Prostate gland (tissue), 2 donors: ENCODE data around the gene TCP11L2. TPM values are rescaled to one million over a fixed set of nuclear protein-coding genes. Genes with fewer than 3 reads are reported as not detected.
A peak's percentile ranks its signal among the peaks of the same experiment; 100 is the strongest.

Experiments used
- DNase-seq: peaks from one replicate; pipeline ENCODE4 v3.0.0-alpha.2; 2019; ENCODE audit warnings: low spot score
- H3K27ac ChIP-seq, 2 donors: fragments of 200-600 bp; sonication (generic); 2 replicates each; pipeline ENCODE4 v1.5.1; 2017 to 2019
- H3K27me3 ChIP-seq: fragments of 200-600 bp; sonication (generic); replicated peaks from 2 replicates; pipeline ENCODE4 v1.5.1; 2019; ENCODE audit not compliant: insufficient read depth
- H3K36me3 ChIP-seq, 2 donors: fragments of 200-600 bp; sonication (generic); 1 replicate in 1 of 2; 2 replicates in 1 of 2; pipeline versions ENCODE4 v1.5.1 to v1.8.1; 2017 to 2019
- H3K4me1 ChIP-seq: fragments of 200-600 bp; sonication (generic); replicated peaks from 2 replicates; pipeline ENCODE4 v1.5.1; 2019
- H3K4me3 ChIP-seq, 2 donors: fragments of 200-600 bp; sonication (generic); 2 replicates each; pipeline ENCODE4 v1.5.1; 2017 to 2019
- H3K9me3 ChIP-seq: fragments of 200-600 bp; sonication (generic); 2 replicates; pipeline ENCODE4 v1.5.1; 2017
- POLR2A ChIP-seq: fragments of 450-650 bp; IDR thresholded peaks from one replicate; pipeline ENCODE4 v1.6.1; 2016; ENCODE audit warnings: antibody characterized with exemption, mild to moderate bottlenecking
- POLR2AphosphoS5 ChIP-seq: sonication (generic); formaldehyde crosslinking; IDR thresholded peaks from one replicate; pipeline ENCODE4 v1.6.1; 2017; ENCODE audit warnings: antibody characterized with exemption
- WGBS: methylation state at CpG from one replicate; pipeline ENCODE4 v1.1.5; 2018; 5-methylcytosine and 5-hydroxymethylcytosine counted together
- intact Hi-C: fragments of 100-400 bp; cut with DNase I; formaldehyde crosslinking; loops from one replicate; pipeline ENCODE4 v1.14.2; 2022
- total RNA-seq, 2 donors: library from RNA; depleted of rRNA; stranded (reverse); fragments of >200 nt; gene quantifications; one replicate each; pipeline ENCODE4 v1.1.0, GENCODE V29; 2016
- TF ChIP-seq, protein P1 (sequence below), 4 experiments: fragments of 200-600 bp in 2 of 4; fragments of 450-650 bp in 2 of 4; sonication (generic) in 2 of 4; IDR thresholded peaks; 1 replicate in 3 of 4; 2 replicates in 1 of 4; pipeline ENCODE4 v1.5.1; 2016 to 2019; ENCODE audit warnings: antibody characterized with exemption in 4 of 4, mild to moderate bottlenecking in 2 of 4, moderate library complexity in 2 of 4

Gene TCP11L2
- total RNA-seq, 2 donors from 2014 or later = 20.0 to 30.6 TPM

GRCh38 chr12:106276032-106276740 lies 26.3 kb upstream of the TCP11L2 start:
- no peaks in the 10 kb centered on the region for H3K27me3 ChIP-seq
- DNase-seq = no peak
- intact Hi-C loops = no loop called here
- H3K36me3 ChIP-seq = no peaks in the 10 kb centered on the region
- no peaks in the 10 kb centered on the region for H3K9me3 ChIP-seq
- H3K4me1 ChIP-seq = peaks cover 5% of the 10 kb centered on the region
- WGBS = 86% methylated on average over 4 of the region's 4 CpGs
- TF ChIP-seq, protein P1, sequence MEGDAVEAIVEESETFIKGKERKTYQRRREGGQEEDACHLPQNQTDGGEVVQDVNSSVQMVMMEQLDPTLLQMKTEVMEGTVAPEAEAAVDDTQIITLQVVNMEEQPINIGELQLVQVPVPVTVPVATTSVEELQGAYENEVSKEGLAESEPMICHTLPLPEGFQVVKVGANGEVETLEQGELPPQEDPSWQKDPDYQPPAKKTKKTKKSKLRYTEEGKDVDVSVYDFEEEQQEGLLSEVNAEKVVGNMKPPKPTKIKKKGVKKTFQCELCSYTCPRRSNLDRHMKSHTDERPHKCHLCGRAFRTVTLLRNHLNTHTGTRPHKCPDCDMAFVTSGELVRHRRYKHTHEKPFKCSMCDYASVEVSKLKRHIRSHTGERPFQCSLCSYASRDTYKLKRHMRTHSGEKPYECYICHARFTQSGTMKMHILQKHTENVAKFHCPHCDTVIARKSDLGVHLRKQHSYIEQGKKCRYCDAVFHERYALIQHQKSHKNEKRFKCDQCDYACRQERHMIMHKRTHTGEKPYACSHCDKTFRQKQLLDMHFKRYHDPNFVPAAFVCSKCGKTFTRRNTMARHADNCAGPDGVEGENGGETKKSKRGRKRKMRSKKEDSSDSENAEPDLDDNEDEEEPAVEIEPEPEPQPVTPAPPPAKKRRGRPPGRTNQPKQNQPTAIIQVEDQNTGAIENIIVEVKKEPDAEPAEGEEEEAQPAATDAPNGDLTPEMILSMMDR (IDR thresholded peaks at IDR 0.05) = no peak
- TF ChIP-seq POLR2AphosphoS5 (no peak), POLR2A (no peak)
- H3K27ac ChIP-seq = no peak overlapping the region
- H3K4me3 ChIP-seq = no peak overlapping the region

DNA sequence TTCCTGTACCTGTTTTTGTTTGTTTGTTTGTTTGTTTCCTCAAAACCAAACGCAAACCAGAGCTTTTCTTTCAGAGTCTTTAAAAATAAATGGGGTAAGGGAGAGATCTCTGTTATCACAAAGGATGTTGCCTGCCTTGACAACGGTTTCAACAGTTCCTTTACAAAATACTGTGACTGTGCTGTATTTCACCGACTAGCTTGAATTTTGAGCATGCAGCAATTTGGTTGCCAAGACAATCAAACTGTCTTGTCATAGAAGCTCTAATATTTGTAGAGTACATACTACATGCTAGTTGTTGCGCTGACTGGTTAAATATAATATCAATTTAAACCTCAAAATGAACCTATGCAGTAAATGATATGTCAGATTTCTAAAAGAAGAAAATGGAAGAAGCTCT lies 22.4 kb upstream of the TCP11L2 start:
- Histone ChIP-seq H3K27me3 (no peaks in the 10 kb centered on the region), H3K36me3 (no peaks in the 10 kb centered on the region), H3K27ac (no peak overlapping the region), H3K4me1 (peaks cover 3% of the 10 kb centered on the region), H3K4me3 (no peak overlapping the region), H3K9me3 (no peaks in the 10 kb centered on the region)
- no peak for DNase-seq
- 62% methylated on average over 4 of the region's 4 CpGs for WGBS
- no peak for TF ChIP-seq POLR2A
- no peak for TF ChIP-seq POLR2AphosphoS5
- TF ChIP-seq, protein P1 (IDR thresholded peaks at IDR 0.05) = no peak
- intact Hi-C loops = loop anchor here (5.0 kb wide), 1 partner anchor 53 kb away; no protein-coding TSS in a partner anchor

DNA sequence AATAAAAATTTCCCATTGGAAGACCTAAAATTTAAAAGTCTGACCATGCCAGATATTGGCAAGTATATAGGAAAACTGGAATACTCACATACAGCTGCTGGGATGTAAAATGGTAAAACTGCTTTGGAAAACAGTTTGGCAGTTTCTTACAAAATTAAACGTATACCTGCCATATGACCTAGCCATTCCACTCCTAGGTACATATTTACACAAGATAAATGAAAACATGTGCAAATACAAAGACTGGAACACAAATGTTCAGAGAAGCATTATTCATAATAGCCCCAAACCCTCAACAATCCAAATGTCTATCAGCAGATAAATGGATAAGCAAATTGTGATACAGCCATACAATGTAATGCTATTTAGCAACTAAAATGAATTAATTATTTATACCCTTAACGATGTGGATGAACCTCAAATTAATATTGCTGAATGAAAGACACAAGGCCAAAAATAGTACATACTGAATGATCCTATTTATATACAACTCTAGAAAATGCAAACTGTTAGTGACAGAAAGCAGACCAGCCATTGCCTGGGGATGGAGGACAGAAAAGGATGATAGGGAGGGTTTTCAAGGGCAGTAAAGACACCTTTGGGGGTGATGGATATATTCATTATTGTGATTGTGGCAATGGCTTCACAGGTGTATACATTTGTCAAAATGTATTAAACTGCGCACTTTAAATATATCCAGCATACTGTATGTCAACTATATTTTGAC lies 21.3 kb upstream of the TCP11L2 start:
- no peak for TF ChIP-seq POLR2A
- no peaks in the 10 kb centered on the region for H3K36me3 ChIP-seq
- WGBS = 61% methylated on average over 3 of the region's 3 CpGs
- no peak for DNase-seq
- no peak overlapping the region for H3K4me3 ChIP-seq
- H3K27me3 ChIP-seq = no peaks in the 10 kb centered on the region
- intact Hi-C loops = loop anchor here (5.0 kb wide), 1 partner anchor 54 kb away; no protein-coding TSS in a partner anchor
- H3K9me3 ChIP-seq = no peaks in the 10 kb centered on the region
- H3K27ac ChIP-seq = no peak overlapping the region
- no peaks in the 10 kb centered on the region for H3K4me1 ChIP-seq

DNA sequence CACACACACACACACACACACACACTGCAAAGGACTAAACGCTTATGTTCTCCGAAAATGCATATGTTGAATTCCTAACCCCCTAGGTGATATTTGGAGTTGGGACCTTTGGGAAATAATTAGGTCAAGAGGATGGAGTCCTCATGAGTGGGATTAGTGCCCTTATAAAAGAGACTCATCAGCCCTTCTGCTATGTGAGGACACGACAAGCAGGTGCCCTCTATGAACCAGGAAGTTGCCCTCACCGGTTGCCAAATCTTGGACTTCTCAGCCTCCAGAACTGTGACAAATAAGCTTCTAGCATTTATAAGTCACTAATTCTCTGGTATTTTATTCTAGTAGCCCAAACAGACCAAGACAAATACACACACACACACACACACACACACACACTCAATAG lies 20.7 kb upstream of the TCP11L2 start:
- Histone ChIP-seq H3K36me3 (no peaks in the 10 kb centered on the region), H3K4me3 (no peak overlapping the region), H3K27ac (no peak overlapping the region), H3K4me1 (no peaks in the 10 kb centered on the region), H3K9me3 (no peaks in the 10 kb centered on the region), H3K27me3 (no peaks in the 10 kb centered on the region)
- intact Hi-C loops = loop anchor here (5.0 kb wide), 1 partner anchor 55 kb away; no protein-coding TSS in a partner anchor
- 91% methylated on average over 4 of the region's 4 CpGs for WGBS
- no peak for DNase-seq
- TF ChIP-seq POLR2A (no peak), POLR2AphosphoS5 (no peak)
- TF ChIP-seq, protein P1 (IDR thresholded peaks at IDR 0.05) = no peak

- no peak overlapping the region for H3K27ac ChIP-seq
- no peaks in the 10 kb centered on the region for H3K4me1 ChIP-seq
- no peaks in the 10 kb centered on the region for H3K27me3 ChIP-seq
- intact Hi-C loops = loop anchor here (5.0 kb wide), 1 partner anchor 55 kb away; no protein-coding TSS in a partner anchor
- WGBS = 46% methylated on average over 7 of the region's 7 CpGs
- no peaks in the 10 kb centered on the region for H3K9me3 ChIP-seq
- no peaks in the 10 kb centered on the region for H3K36me3 ChIP-seq
- no peak for DNase-seq
- no peak overlapping the region for H3K4me3 ChIP-seq
- TF ChIP-seq, protein P1 (IDR thresholded peaks at IDR 0.05) = peak; percentile 36 to 80 (median 71)
- TF ChIP-seq POLR2AphosphoS5 (peak; percentile 13), POLR2A (no peak)
These were observed 20.0 kb upstream of the TCP11L2 start for GRCh38 chr12:106282457-106283097.
